ENCODE measurements around the gene CDH23.

The CDH23 gene

DNA sequence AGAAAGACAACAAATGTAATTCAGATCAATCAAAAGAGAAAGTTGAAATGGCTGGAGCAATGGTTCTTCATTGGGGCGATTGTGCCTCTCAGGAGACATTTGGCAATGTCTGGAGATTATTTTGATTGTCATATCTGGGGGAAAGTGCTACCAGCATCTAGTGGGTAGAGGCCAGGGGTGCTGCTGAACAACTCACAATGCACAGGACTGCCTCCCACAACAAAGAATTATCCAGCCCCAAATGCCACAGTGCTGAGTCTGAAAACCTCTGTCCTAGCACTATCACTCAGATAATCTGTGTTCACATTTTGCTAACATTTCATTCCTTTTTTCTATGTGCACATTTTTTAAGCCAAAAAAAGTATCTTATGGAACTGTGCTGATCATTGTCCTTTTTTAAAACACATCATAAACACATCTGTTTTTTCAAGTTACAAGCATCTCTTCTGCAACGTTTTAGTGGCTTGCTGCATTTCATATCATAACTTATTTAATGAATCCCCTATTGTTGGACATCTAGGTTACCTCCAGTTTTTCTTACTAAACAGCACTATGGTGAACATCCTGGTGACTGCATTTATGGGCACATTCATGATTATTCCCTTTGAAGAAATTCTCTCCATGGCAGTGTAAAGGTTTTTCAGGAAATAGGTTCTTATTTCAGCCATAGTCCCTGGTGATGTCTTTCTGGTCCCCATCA, 208.7 kb downstream of the CDH23 start:
- Histone ChIP-seq H3K27ac (ENCODE audit: poor library complexity, severe bottlenecking) (no peak overlapping the region), H3K4me1 (ENCODE audit: insufficient read depth, poor library complexity, severe bottlenecking) (no peaks in the 10 kb centered on the region), H3K27me3 (ENCODE audit: insufficient read depth, poor library complexity, severe bottlenecking) (no peaks in the 10 kb centered on the region), H3K4me3 (ENCODE audit: severe bottlenecking) (no peak overlapping the region), H3K36me3 (ENCODE audit: low read depth) (no peaks in the 10 kb centered on the region), H3K9me3 (ENCODE audit: severe bottlenecking) (no peaks in the 10 kb centered on the region)
- no peak for ATAC-seq (ENCODE audit: low read depth)
- TF ChIP-seq, protein P1, sequence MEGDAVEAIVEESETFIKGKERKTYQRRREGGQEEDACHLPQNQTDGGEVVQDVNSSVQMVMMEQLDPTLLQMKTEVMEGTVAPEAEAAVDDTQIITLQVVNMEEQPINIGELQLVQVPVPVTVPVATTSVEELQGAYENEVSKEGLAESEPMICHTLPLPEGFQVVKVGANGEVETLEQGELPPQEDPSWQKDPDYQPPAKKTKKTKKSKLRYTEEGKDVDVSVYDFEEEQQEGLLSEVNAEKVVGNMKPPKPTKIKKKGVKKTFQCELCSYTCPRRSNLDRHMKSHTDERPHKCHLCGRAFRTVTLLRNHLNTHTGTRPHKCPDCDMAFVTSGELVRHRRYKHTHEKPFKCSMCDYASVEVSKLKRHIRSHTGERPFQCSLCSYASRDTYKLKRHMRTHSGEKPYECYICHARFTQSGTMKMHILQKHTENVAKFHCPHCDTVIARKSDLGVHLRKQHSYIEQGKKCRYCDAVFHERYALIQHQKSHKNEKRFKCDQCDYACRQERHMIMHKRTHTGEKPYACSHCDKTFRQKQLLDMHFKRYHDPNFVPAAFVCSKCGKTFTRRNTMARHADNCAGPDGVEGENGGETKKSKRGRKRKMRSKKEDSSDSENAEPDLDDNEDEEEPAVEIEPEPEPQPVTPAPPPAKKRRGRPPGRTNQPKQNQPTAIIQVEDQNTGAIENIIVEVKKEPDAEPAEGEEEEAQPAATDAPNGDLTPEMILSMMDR (IDR thresholded peaks at IDR 0.05; ENCODE audit: poor library complexity, severe bottlenecking), result no peak
- DNase-seq (ENCODE audit: low spot score), result no peak

DNA sequence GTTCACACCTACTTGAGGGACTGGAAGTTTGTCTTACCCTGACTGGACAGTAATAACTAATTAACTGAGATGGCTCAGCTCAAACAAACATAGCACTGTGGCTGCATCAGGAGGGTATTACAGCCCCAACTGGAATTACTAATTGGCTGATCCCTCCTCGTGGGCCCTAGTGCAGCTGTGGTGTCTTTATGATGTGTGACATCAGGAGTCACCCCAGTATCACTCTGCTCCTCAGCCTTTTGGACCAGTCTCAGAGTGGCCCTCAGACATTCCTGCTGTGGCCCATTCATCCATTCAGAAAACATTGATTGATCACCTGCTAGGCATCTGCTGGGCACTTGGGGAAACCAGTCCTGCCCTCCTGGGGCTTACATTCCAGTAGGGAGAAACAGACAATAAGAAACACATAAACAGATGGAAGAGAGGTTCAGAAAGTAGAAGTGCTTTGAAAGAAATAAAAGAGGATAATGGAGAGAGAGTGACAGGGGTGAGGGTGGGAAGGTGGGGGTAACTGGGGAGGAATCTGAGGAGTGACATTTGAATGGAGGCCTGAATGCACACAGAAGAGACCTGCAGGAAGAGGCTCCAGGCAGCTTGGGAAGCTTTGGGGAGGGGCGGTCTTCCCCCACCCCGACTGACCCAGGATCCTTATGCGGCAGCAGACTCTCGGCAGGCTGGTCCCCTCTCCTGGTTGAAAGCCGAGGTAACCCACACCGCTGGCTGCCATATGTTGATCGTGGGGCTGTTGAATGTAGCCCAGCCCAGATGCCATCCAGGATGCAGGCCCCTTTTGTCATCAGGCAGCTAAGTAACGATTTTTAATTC, 209.7 kb downstream of the CDH23 start:
- no peaks in the 10 kb centered on the region for H3K27me3 ChIP-seq (ENCODE audit: insufficient read depth, poor library complexity, severe bottlenecking)
- no peak for DNase-seq (ENCODE audit: low spot score)
- TF ChIP-seq, protein P1 (IDR thresholded peaks at IDR 0.05; ENCODE audit: poor library complexity, severe bottlenecking), result no peak
- H3K27ac ChIP-seq (ENCODE audit: poor library complexity, severe bottlenecking), result no peak overlapping the region
- H3K9me3 ChIP-seq (ENCODE audit: severe bottlenecking), result no peaks in the 10 kb centered on the region
- H3K4me3 ChIP-seq (ENCODE audit: severe bottlenecking), result no peak overlapping the region
- no peaks in the 10 kb centered on the region for H3K36me3 ChIP-seq (ENCODE audit: low read depth)
- no peaks in the 10 kb centered on the region for H3K4me1 ChIP-seq (ENCODE audit: insufficient read depth, poor library complexity, severe bottlenecking)
- no peak for ATAC-seq (ENCODE audit: low read depth)

DNA sequence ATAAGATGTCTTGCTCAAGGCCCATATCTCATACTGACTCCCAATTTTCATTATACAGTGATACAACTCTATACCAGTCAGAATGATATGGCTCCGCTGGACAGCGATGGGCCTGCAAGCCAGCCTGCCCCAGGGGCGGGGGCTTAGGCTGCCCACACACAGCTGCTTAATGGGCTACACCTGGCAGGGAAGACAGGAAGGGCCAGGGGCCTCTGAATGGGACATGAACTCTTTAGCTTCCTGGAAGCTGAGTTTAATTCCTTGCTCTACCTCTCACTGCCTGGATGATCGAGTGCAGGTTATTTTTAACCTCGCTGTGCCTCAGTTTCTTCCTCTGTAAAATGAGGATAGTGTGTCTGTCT, 210.3 kb downstream of the CDH23 start:
- Histone ChIP-seq H3K27ac (ENCODE audit: poor library complexity, severe bottlenecking) (no peak overlapping the region), H3K4me3 (ENCODE audit: severe bottlenecking) (no peak overlapping the region), H3K4me1 (ENCODE audit: insufficient read depth, poor library complexity, severe bottlenecking) (no peaks in the 10 kb centered on the region), H3K27me3 (ENCODE audit: insufficient read depth, poor library complexity, severe bottlenecking) (no peaks in the 10 kb centered on the region), H3K36me3 (ENCODE audit: low read depth) (no peaks in the 10 kb centered on the region), H3K9me3 (ENCODE audit: severe bottlenecking) (no peaks in the 10 kb centered on the region)
- DNase-seq (ENCODE audit: low spot score) (no peak), ATAC-seq (ENCODE audit: low read depth) (no peak)
- TF ChIP-seq, protein P1 (IDR thresholded peaks at IDR 0.05; ENCODE audit: poor library complexity, severe bottlenecking), result no peak

DNA sequence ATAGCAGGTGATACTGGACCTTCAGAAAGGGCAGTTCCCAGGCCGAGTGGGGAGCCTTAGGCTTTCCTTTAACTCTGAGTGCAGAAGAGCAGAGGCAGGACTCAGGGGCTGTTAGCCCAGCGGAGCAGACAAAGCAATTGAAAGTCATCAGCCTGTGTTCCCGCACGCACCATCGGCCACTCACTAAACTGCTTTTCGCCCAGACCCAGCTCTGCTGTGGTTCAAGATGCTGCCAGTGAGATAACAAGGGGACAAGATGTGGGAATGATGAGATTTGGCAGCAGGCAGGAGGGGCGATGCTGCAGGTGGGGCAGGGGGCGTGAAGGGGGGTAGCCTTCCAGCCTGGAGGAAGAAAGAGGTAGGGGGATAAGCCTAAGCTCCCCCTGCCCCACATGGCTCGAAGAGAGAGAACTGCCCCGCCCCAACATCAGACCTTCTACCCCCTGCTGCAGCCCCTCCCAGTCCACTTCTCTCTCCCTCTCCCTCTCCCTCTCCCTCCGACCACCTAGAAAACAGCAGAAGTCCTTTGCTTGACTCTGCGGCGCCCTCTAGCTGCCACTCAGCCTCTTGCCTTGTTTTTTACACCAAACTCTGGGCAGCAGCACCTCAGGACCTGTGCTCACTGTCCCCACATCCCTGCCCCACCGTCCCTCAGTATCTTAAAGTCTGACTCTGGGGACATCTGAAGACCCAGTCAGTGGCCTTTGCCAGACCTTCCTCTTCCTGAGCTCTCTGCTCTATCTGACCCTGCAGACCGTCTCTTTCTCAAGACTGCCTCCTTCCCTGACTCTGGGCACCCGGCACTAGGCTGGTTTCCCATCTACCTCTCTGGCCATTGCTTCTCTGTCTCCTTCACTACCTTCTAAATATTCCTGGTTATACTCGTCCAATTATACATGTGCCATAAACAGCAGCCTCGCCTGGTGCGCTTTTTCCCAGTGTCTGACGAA, 212.4 kb downstream of the CDH23 start:
- no peaks in the 10 kb centered on the region for H3K36me3 ChIP-seq (ENCODE audit: low read depth)
- H3K27me3 ChIP-seq (ENCODE audit: insufficient read depth, poor library complexity, severe bottlenecking), result no peaks in the 10 kb centered on the region
- no peaks in the 10 kb centered on the region for H3K4me1 ChIP-seq (ENCODE audit: insufficient read depth, poor library complexity, severe bottlenecking)
- no peak for ATAC-seq (ENCODE audit: low read depth)
- DNase-seq (ENCODE audit: low spot score), result no peak
- no peaks in the 10 kb centered on the region for H3K9me3 ChIP-seq (ENCODE audit: severe bottlenecking)
- TF ChIP-seq, protein P1 (IDR thresholded peaks at IDR 0.05; ENCODE audit: poor library complexity, severe bottlenecking), result peak; percentile 76
- no peak overlapping the region for H3K4me3 ChIP-seq (ENCODE audit: severe bottlenecking)
- no peak overlapping the region for H3K27ac ChIP-seq (ENCODE audit: poor library complexity, severe bottlenecking)
